ENCODE data around the gene QSER1.

Gene QSER1

GRCh38 chr11:32884023-32884422 is 8.6 kb upstream of the QSER1 start:
- H3K79me2 ChIP-seq (ENCODE audit: insufficient read depth, low read length), result no peaks in the 10 kb centered on the region
- no peak overlapping the region for H3K27ac ChIP-seq (ENCODE audit: low read depth, low read length)
- no peaks in the 10 kb centered on the region for H3K9me3 ChIP-seq (ENCODE audit: insufficient read depth, low read length)
- no peak overlapping the region for H3K4me3 ChIP-seq (ENCODE audit: insufficient read depth, low read length, poor library complexity, severe bottlenecking)
- H3K36me3 ChIP-seq (ENCODE audit: low read length), result no peaks in the 10 kb centered on the region
- H2AFZ ChIP-seq (ENCODE audit: low read depth, low read length, severe bottlenecking), result no peak overlapping the region
- no peaks in the 10 kb centered on the region for H3K27me3 ChIP-seq (ENCODE audit: low read length)
- TF ChIP-seq CTCF (IDR thresholded peaks at IDR 0.05; ENCODE audit: insufficient read depth, low read length, poor library complexity, severe bottlenecking) (no peak), EZH2phosphoT487 (conservative IDR thresholded peaks at IDR 0.05; ENCODE audit: low read length) (no peak)
- no peak overlapping the region for H3K9ac ChIP-seq (ENCODE audit: low read length)
- no peaks in the 10 kb centered on the region for H3K9me2 ChIP-seq (replicated peaks; ENCODE audit: insufficient read depth, low read length)
- H3F3A ChIP-seq (ENCODE audit: insufficient read depth), result no peaks in the 10 kb centered on the region
- H4K20me1 ChIP-seq (ENCODE audit: low read depth, low read length), result no peaks in the 10 kb centered on the region
- no peak overlapping the region for H3K4me2 ChIP-seq (ENCODE audit: low read depth, low read length, poor library complexity, severe bottlenecking)

GRCh38 chr11:32884770-32885384 is 7.7 kb upstream of the QSER1 start:
- Histone ChIP-seq H3K27ac (ENCODE audit: low read depth, low read length) (no peak overlapping the region), H2AFZ (ENCODE audit: low read depth, low read length, severe bottlenecking) (no peak overlapping the region), H4K20me1 (ENCODE audit: low read depth, low read length) (no peaks in the 10 kb centered on the region), H3K79me2 (ENCODE audit: insufficient read depth, low read length) (no peaks in the 10 kb centered on the region), H3K9me2 (replicated peaks; ENCODE audit: insufficient read depth, low read length) (no peaks in the 10 kb centered on the region), H3K4me2 (ENCODE audit: low read depth, low read length, poor library complexity, severe bottlenecking) (no peak overlapping the region), H3K36me3 (ENCODE audit: low read length) (no peaks in the 10 kb centered on the region), H3F3A (ENCODE audit: insufficient read depth) (no peaks in the 10 kb centered on the region), H3K27me3 (ENCODE audit: low read length) (no peaks in the 10 kb centered on the region), H3K9ac (ENCODE audit: low read length) (no peak overlapping the region), H3K4me3 (ENCODE audit: insufficient read depth, low read length, poor library complexity, severe bottlenecking) (no peak overlapping the region), H3K9me3 (ENCODE audit: insufficient read depth, low read length) (no peaks in the 10 kb centered on the region)
- TF ChIP-seq CTCF (IDR thresholded peaks at IDR 0.05; ENCODE audit: insufficient read depth, low read length, poor library complexity, severe bottlenecking), result peak; percentile 14
- no peak for TF ChIP-seq EZH2phosphoT487 (conservative IDR thresholded peaks at IDR 0.05; ENCODE audit: low read length)

GRCh38 chr11:32885556-32885955 is 7.1 kb upstream of the QSER1 start:
- H2AFZ ChIP-seq (ENCODE audit: low read depth, low read length, severe bottlenecking), result no peak overlapping the region
- TF ChIP-seq CTCF (IDR thresholded peaks at IDR 0.05; ENCODE audit: insufficient read depth, low read length, poor library complexity, severe bottlenecking) (no peak), EZH2phosphoT487 (conservative IDR thresholded peaks at IDR 0.05; ENCODE audit: low read length) (no peak)

More at GRCh38 chr11:32885556-32885955, 7.1 kb upstream of the QSER1 start:
- Histone ChIP-seq H3F3A (ENCODE audit: insufficient read depth) (no peaks in the 10 kb centered on the region), H3K9ac (ENCODE audit: low read length) (no peak overlapping the region), H3K36me3 (ENCODE audit: low read length) (no peaks in the 10 kb centered on the region), H4K20me1 (ENCODE audit: low read depth, low read length) (no peaks in the 10 kb centered on the region), H3K27ac (ENCODE audit: low read depth, low read length) (no peak overlapping the region), H3K27me3 (ENCODE audit: low read length) (no peaks in the 10 kb centered on the region), H3K9me3 (ENCODE audit: insufficient read depth, low read length) (no peaks in the 10 kb centered on the region), H3K9me2 (replicated peaks; ENCODE audit: insufficient read depth, low read length) (no peaks in the 10 kb centered on the region), H3K79me2 (ENCODE audit: insufficient read depth, low read length) (no peaks in the 10 kb centered on the region), H3K4me2 (ENCODE audit: low read depth, low read length, poor library complexity, severe bottlenecking) (no peak overlapping the region), H3K4me3 (ENCODE audit: insufficient read depth, low read length, poor library complexity, severe bottlenecking) (no peak overlapping the region)

Data from SU-DHL-6 (cell line).